ENCODE results near the gene CDKN2B-AS1. TPM values are rescaled to one million over a fixed set of nuclear protein-coding genes. Genes with fewer than 3 reads are reported as not detected.
A peak's percentile ranks its signal among the peaks of the same experiment; 100 is the strongest.

CDKN2B-AS1 gene
- polyA plus RNA-seq, 2 of the 4 experiments (the other 2 are of a cell fraction), result not detected

DNA sequence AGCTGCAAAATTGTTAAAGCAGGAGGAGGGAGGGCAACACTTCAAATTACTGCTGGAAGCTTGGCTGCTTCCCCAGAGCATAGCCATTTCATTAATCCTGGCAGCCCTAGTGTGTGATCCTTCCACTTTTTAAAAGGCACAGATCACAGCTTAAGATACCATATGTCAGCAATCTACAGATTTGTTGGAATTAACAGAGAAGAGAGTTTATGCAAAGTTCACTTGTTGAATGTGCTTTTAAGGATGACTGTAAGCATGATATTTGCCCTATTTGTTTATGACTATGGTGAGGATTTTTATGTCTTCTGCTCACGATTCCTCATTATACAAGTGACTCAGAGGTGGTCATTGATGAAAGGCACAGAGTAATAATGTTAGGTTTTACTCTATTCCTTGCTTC lies 170.6 kb downstream of the CDKN2B-AS1 start:
- Histone ChIP-seq H3K4me1 (peaks cover 56% of the 10 kb centered on the region), H3K27ac (peak overlapping the region; percentile 79 to 82), H3K4me3 (no peak overlapping the region), H3K4me2 (peak overlapping the region; percentile 20), H3K9me3 (0 out of 3 replicates have a peak, but pooled peaks cover 3% of the 10 kb centered on the region)
- peak in 1 of 2 experiments; percentile 29; a peak in 2 of 6 replicates for ATAC-seq
- POLR2A ChIA-PET, result no interaction called here
- CTCF ChIA-PET, result interaction anchor here (0.8 to 3.4 kb wide), 4 partner anchors 74 to 353 kb away, joined by 3 to 11 read pairs (median 8); no protein-coding TSS in a partner anchor
- DNase-seq (ENCODE audit: low read depth in 1 of 2, low spot score in 1 of 2), result no peak
- WGBS (ENCODE audit: missing lambda C conversion rate), result 42% methylated on average over 1 of the region's 1 CpG
- TF ChIP-seq JUN (IDR thresholded peaks at IDR 0.05) (0 out of 5 replicates have a peak, but pooled peaks of 1 of the 2 experiments have one; percentile 19), HOXB5 (CRISPR knock-in tag; IDR thresholded peaks at IDR 0.05) (no peak)
- no peak for FAIRE-seq

DNA sequence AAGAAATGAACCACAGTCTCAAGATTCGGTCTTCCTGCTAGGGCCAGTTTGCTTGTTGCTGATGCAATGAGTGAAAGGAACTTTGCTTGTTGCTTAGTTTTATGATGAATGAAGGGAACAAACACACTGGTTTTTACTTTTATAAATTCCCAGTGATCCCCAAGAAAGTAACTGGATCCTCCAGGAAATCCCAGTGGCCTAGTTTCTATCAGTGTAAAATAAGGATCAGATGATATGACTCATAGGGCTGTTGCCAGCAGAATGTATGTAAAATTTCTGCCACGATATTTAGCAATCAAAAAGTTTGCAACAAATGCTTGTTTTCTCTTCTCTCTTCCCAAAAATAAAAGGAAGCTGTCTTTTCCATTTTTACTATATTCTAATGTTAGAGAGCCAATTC lies 174.7 kb downstream of the CDKN2B-AS1 start:
- peak in 1 of 2 experiments; percentile 55 for DNase-seq (ENCODE audit: low read depth in 1 of 2, low spot score in 1 of 2)
- ChIA-PET CTCF (interaction anchor here (0.7 to 1.2 kb wide), 4 partner anchors 70 to 357 kb away, joined by 3 to 5 read pairs (median 3); no protein-coding TSS in a partner anchor), POLR2A (interaction anchor here (0.8 to 1.7 kb wide), 3 partner anchors 10 to 30 kb away, joined by 3 to 6 read pairs (median 4); no protein-coding TSS in a partner anchor)
- H3K27ac ChIP-seq, result peak overlapping the region; percentile 82 to 87
- TF ChIP-seq, protein P1, sequence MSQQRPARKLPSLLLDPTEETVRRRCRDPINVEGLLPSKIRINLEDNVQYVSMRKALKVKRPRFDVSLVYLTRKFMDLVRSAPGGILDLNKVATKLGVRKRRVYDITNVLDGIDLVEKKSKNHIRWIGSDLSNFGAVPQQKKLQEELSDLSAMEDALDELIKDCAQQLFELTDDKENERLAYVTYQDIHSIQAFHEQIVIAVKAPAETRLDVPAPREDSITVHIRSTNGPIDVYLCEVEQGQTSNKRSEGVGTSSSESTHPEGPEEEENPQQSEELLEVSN (IDR thresholded peaks at IDR 0.05; ENCODE audit: borderline replicate concordance, low read depth), result no peak
- TF ChIP-seq EP300 (IDR thresholded peaks at IDR 0.05), result peak; percentile 9 to 27; a peak in 1 of 5 replicates
- TF ChIP-seq CEBPB (IDR thresholded peaks at IDR 0.05), result peak; percentile 32 to 69; a peak in 2 of 4 replicates
- no peak for TF ChIP-seq ZSCAN20 (CRISPR knock-in tag; IDR thresholded peaks at IDR 0.05)
- peak; percentile 50; the same call in 1 of the 2 replicates for TF ChIP-seq FOSL2 (IDR thresholded peaks at IDR 0.05)
- peak; percentile 89 for TF ChIP-seq FOSL2 (CRISPR knock-in tag; IDR thresholded peaks at IDR 0.05)
- peak; percentile 68 for TF ChIP-seq JUNB (IDR thresholded peaks at IDR 0.05)
- WGBS (ENCODE audit: missing lambda C conversion rate), result 38% methylated on average over 2 of the region's 2 CpGs
- peaks cover 57% of the 10 kb centered on the region for H3K4me1 ChIP-seq
- peak; percentile 49 for FAIRE-seq
- ATAC-seq, result peak; percentile 49 to 62; a peak in 3 of 6 replicates
- peak overlapping the region; percentile 55 for H3K4me2 ChIP-seq
- H3K4me3 ChIP-seq, result no peak overlapping the region
- peaks cover 17% of the 10 kb centered on the region for H3K9me3 ChIP-seq

DNA sequence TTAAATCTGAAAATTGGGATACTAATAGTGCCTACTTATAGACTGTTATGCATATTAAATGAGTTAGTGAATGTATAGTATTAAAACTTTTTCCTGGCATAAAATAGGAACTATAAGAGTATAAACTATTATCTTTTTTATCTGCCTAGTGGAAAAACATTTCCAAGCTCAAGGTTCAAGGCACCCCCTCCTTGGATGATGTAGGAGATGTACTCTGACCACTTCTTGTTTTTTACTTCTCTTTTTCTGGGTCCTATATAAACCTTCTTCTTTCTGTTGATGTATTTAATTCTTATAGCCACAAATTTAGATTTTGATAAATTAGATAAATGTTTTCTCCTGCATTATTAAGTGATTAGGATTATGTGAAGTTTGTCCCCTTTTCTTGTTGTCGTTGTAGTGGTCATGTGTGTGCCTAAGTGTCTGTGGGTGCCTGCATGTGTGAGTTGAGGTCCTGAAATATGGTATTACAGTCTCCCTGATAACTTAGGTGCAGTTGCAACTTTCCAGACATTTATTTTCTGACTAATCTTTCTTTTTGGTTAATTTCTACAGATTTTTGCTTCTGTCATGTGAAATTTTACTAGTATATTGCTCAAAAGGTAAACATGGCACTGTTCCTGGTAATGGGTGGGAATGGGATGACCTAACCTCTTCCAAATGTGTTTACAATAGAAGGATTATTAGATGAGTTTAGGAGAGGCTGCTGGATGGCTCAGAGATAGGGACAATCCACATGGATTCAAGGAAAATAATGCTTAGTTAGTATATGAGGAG lies 175.3 kb downstream of the CDKN2B-AS1 start:
- peak overlapping the region; percentile 55 for H3K4me2 ChIP-seq
- H3K4me1 ChIP-seq, result peaks cover 50% of the 10 kb centered on the region
- POLR2A ChIA-PET, result interaction anchor here (0.8 to 1.7 kb wide), 3 partner anchors 11 to 31 kb away, joined by 3 to 6 read pairs (median 4); no protein-coding TSS in a partner anchor
- H3K27ac ChIP-seq, result peak overlapping the region; percentile 82 to 87
- peak; percentile 88 to 92 for ATAC-seq
- 14% methylated on average over 1 of the region's 1 CpG for WGBS (ENCODE audit: missing lambda C conversion rate)
- peak in 1 of 2 experiments; percentile 82 for DNase-seq (ENCODE audit: low read depth in 1 of 2, low spot score in 1 of 2)
- peak; percentile 7 for FAIRE-seq
- CTCF ChIA-PET, result interaction anchor here (0.7 to 1.2 kb wide), 4 partner anchors 69 to 358 kb away, joined by 3 to 5 read pairs (median 3); no protein-coding TSS in a partner anchor
- peaks cover 24% of the 10 kb centered on the region for H3K9me3 ChIP-seq
- H3K4me3 ChIP-seq, result no peak overlapping the region
- TF ChIP-seq MAFK (IDR thresholded peaks at IDR 0.05; ENCODE audit: partially characterized antibody) (peak; percentile 42), CBX2 (IDR thresholded peaks at IDR 0.05; ENCODE audit: borderline replicate concordance, low read depth) (no peak), CHD4 (IDR thresholded peaks at IDR 0.05; ENCODE audit: borderline replicate concordance) (no peak), POLR2AphosphoS2 (conservative IDR thresholded peaks at IDR 0.05; ENCODE audit: low read length) (no peak), EP300 (IDR thresholded peaks at IDR 0.05) (peak; percentile 93 to 96; a peak in 4 of 5 replicates), POLR2A (IDR thresholded peaks at IDR 0.05; ENCODE audit: low read length) (no peak), RFX5 (IDR thresholded peaks at IDR 0.05) (no peak), RNF2 (IDR thresholded peaks at IDR 0.05; ENCODE audit: borderline replicate concordance, low read depth) (no peak), HEYL (CRISPR knock-in tag; IDR thresholded peaks at IDR 0.05) (no peak), FOSL2 (IDR thresholded peaks at IDR 0.05) (peak; percentile 85), FOSL2 (CRISPR knock-in tag; IDR thresholded peaks at IDR 0.05) (peak; percentile 85), SREBF2 (IDR thresholded peaks at IDR 0.05) (no peak), FOSB (CRISPR knock-in tag; IDR thresholded peaks at IDR 0.05) (no peak), RARB (CRISPR knock-in tag; IDR thresholded peaks at IDR 0.05) (no peak), NR3C1 (IDR thresholded peaks at IDR 0.05) (no peak), ZNF302 (CRISPR knock-in tag; IDR thresholded peaks at IDR 0.05) (no peak), JUNB (IDR thresholded peaks at IDR 0.05) (peak; percentile 94), HOXB5 (CRISPR knock-in tag; IDR thresholded peaks at IDR 0.05) (no peak), CHD2 (IDR thresholded peaks at IDR 0.05; ENCODE audit: low read length, partially characterized antibody) (no peak), EHMT2 (IDR thresholded peaks at IDR 0.05; ENCODE audit: low read depth) (no peak)
- TF ChIP-seq, protein P2, sequence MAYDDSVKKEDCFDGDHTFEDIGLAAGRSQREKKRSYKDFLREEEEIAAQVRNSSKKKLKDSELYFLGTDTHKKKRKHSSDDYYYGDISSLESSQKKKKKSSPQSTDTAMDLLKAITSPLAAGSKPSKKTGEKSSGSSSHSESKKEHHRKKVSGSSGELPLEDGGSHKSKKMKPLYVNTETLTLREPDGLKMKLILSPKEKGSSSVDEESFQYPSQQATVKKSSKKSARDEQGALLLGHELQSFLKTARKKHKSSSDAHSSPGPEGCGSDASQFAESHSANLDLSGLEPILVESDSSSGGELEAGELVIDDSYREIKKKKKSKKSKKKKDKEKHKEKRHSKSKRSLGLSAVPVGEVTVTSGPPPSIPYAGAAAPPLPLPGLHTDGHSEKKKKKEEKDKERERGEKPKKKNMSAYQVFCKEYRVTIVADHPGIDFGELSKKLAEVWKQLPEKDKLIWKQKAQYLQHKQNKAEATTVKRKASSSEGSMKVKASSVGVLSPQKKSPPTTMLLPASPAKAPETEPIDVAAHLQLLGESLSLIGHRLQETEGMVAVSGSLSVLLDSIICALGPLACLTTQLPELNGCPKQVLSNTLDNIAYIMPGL (CRISPR knock-in tag; IDR thresholded peaks at IDR 0.05; ENCODE audit: borderline replicate concordance), result no peak
- TF ChIP-seq, protein P3, sequence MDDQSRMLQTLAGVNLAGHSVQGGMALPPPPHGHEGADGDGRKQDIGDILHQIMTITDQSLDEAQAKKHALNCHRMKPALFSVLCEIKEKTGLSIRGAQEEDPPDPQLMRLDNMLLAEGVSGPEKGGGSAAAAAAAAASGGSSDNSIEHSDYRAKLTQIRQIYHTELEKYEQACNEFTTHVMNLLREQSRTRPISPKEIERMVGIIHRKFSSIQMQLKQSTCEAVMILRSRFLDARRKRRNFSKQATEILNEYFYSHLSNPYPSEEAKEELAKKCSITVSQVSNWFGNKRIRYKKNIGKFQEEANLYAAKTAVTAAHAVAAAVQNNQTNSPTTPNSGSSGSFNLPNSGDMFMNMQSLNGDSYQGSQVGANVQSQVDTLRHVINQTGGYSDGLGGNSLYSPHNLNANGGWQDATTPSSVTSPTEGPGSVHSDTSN (IDR thresholded peaks at IDR 0.05), result no peak
- TF ChIP-seq, protein P4, sequence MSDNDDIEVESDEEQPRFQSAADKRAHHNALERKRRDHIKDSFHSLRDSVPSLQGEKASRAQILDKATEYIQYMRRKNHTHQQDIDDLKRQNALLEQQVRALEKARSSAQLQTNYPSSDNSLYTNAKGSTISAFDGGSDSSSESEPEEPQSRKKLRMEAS (IDR thresholded peaks at IDR 0.05), result 0 out of 2 replicates have a peak, but pooled peaks have one; percentile 33
- TF ChIP-seq, protein P5, sequence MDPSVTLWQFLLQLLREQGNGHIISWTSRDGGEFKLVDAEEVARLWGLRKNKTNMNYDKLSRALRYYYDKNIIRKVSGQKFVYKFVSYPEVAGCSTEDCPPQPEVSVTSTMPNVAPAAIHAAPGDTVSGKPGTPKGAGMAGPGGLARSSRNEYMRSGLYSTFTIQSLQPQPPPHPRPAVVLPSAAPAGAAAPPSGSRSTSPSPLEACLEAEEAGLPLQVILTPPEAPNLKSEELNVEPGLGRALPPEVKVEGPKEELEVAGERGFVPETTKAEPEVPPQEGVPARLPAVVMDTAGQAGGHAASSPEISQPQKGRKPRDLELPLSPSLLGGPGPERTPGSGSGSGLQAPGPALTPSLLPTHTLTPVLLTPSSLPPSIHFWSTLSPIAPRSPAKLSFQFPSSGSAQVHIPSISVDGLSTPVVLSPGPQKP (IDR thresholded peaks at IDR 0.05; ENCODE audit: low read depth, low read length), result no peak
